WTC11 (cell line): Measurements from ENCODE around the gene CCDC39. TPM values are rescaled to one million over a fixed set of nuclear protein-coding genes. Genes with fewer than 3 reads are reported as not detected.

Source experiments
- ATAC-seq: fragments of 200-7000 bp; cut with Tn5 transposase; 2 replicates; pipeline ENCODE4 v1.10.0; 2021; ENCODE audit warnings: mild to moderate bottlenecking, moderate library complexity
- CTCF ChIA-PET: fragments of 300-600 bp; sonication (Branson Sonifier 250); formaldehyde crosslinking; loops from one replicate; lab custom pipeline; 2021; ENCODE audit warnings: antibody characterized with exemption; lab: Charles Lee
- POLR2A ChIA-PET: fragments of 350-600 bp; sonication (Branson Sonifier 250); formaldehyde crosslinking; loops from one replicate; lab custom pipeline; 2021; ENCODE audit warnings: antibody characterized with exemption; lab: Charles Lee
- DNase-seq: peaks from one replicate; pipeline ENCODE4 v3.0.0; 2021; ENCODE audit warnings: low spot score
- H3K27ac Mint-ChIP-seq: 2 replicates; pipeline ENCODE4 v1.8.0; 2021; ENCODE audit warnings: mixed read lengths
- H3K27me3 Mint-ChIP-seq: 2 replicates; pipeline ENCODE4 v1.8.0; 2021; ENCODE audit warnings: low read depth, mild to moderate bottlenecking, moderate library complexity, mixed read lengths
- H3K36me3 Mint-ChIP-seq: 2 replicates; pipeline ENCODE4 v1.8.0; 2021; ENCODE audit warnings: mixed read lengths
- H3K4me1 Mint-ChIP-seq: 2 replicates; pipeline ENCODE4 v1.8.0; 2022; ENCODE audit warnings: mixed read lengths
- H3K4me3 Mint-ChIP-seq: 2 replicates; pipeline ENCODE4 v1.8.0; 2021; ENCODE audit warnings: mild to moderate bottlenecking, moderate library complexity, mixed read lengths
- H3K9me3 Mint-ChIP-seq: 2 replicates; pipeline ENCODE4 v1.8.0; 2021; ENCODE audit warnings: mixed read lengths
- CBFB ChIP-seq: sonication (generic); formaldehyde crosslinking; IDR thresholded peaks from 2 replicates; pipeline ENCODE4 v1.8.1; 2022; ENCODE audit warnings: mild to moderate bottlenecking, low read depth, missing genetic modification reagents
- MXD4 ChIP-seq: fragments of 250-450 bp; sonication (Bioruptor Pico); IDR thresholded peaks from 2 replicates; pipeline ENCODE4 v1.8.0; 2021; ENCODE audit warnings: mild to moderate bottlenecking, moderate library complexity, borderline replicate concordance
- OVOL2 ChIP-seq: fragments of 250-450 bp; sonication (Bioruptor Pico); IDR thresholded peaks from 2 replicates; pipeline ENCODE4 v1.9.0; 2021; ENCODE audit warnings: mild to moderate bottlenecking, borderline replicate concordance
- SMAD3 ChIP-seq: sonication (generic); formaldehyde crosslinking; IDR thresholded peaks from 2 replicates; pipeline ENCODE4 v1.8.0; 2022; ENCODE audit warnings: missing genetic modification reagents, mild to moderate bottlenecking, borderline replicate concordance
- ZNF416 ChIP-seq: fragments of 250-450 bp; sonication (Bioruptor Pico); IDR thresholded peaks from 2 replicates; pipeline ENCODE4 v1.9.0; 2021; ENCODE audit warnings: mild to moderate bottlenecking, inconsistent platforms
- ZNF671 ChIP-seq: fragments of 250-450 bp; sonication (Bioruptor Pico); IDR thresholded peaks from 2 replicates; pipeline ENCODE4 v1.8.0; 2021; ENCODE audit warnings: mild to moderate bottlenecking
- total RNA-seq: library from RNA; stranded (reverse); gene quantifications from 3 replicates; pipeline ENCODE4 v1.2.3, GENCODE V29; 2021
- TF ChIP-seq, protein P1 (sequence below): fragments of 250-450 bp; sonication (Bioruptor Pico); IDR thresholded peaks from 2 replicates; pipeline ENCODE4 v1.9.0; 2021; ENCODE audit warnings: mild to moderate bottlenecking
- TF ChIP-seq, protein P2 (sequence below): sonication (generic); formaldehyde crosslinking; IDR thresholded peaks from 2 replicates; pipeline ENCODE4 v1.8.1; 2022; ENCODE audit warnings: low read depth, mild to moderate bottlenecking, moderate library complexity, missing genetic modification reagents, borderline replicate concordance
- TF ChIP-seq, protein P3 (sequence below): sonication (generic); formaldehyde crosslinking; IDR thresholded peaks from 2 replicates; pipeline ENCODE4 v1.8.0; 2022; ENCODE audit warnings: missing genetic modification reagents
- TF ChIP-seq, protein P4 (sequence below): sonication (generic); formaldehyde crosslinking; IDR thresholded peaks from 2 replicates; pipeline ENCODE4 v1.8.0; 2022; ENCODE audit warnings: mild to moderate bottlenecking, missing genetic modification reagents
- TF ChIP-seq, protein P5 (sequence below): sonication (generic); formaldehyde crosslinking; conservative IDR thresholded peaks from 2 replicates; pipeline ENCODE4 v1.8.1; 2022; ENCODE audit warnings: mild to moderate bottlenecking, missing genetic modification reagents
- TF ChIP-seq, protein P6 (sequence below): sonication (generic); formaldehyde crosslinking; IDR thresholded peaks from 2 replicates; pipeline ENCODE4 v1.8.1; 2022; ENCODE audit warnings: missing genetic modification reagents, borderline replicate concordance
- TF ChIP-seq, protein P7 (sequence below): sonication (generic); formaldehyde crosslinking; IDR thresholded peaks from 2 replicates; pipeline ENCODE4 v1.8.1; 2023; ENCODE audit warnings: mild to moderate bottlenecking, missing genetic modification reagents, moderate library complexity

Gene CCDC39
- total RNA-seq, 1 experiment from 2014 or later, result not detected

DNA sequence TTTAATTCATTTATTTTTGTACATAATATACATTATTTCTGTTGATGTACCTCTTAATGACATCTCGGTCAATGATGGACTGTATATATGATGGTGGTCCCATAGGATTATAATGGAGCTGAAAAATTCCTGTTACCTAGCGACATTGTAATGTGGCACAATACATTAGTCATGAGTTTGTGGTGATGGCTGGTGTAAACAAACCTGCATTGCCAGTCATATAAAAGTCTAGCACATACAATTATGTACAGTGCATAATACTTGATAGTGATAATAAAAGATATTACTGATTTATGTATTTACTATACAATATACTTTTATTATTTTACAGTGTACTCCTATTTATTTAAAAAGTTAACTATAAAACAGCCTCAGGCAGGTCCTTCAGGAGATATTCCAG is 62.2 kb downstream of the CCDC39 start:
- ChIA-PET CTCF (no interaction called here), POLR2A (no interaction called here)
- H3K4me3 Mint-ChIP-seq, result no peak overlapping the region
- no peaks in the 10 kb centered on the region for H3K27me3 Mint-ChIP-seq
- DNase-seq (no peak), ATAC-seq (no peak)
- H3K27ac Mint-ChIP-seq, result no peak overlapping the region
- no peaks in the 10 kb centered on the region for H3K9me3 Mint-ChIP-seq
- TF ChIP-seq, protein P1, sequence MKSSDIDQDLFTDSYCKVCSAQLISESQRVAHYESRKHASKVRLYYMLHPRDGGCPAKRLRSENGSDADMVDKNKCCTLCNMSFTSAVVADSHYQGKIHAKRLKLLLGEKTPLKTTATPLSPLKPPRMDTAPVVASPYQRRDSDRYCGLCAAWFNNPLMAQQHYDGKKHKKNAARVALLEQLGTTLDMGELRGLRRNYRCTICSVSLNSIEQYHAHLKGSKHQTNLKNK (CRISPR knock-in tag), result no peak
- TF ChIP-seq, protein P2, sequence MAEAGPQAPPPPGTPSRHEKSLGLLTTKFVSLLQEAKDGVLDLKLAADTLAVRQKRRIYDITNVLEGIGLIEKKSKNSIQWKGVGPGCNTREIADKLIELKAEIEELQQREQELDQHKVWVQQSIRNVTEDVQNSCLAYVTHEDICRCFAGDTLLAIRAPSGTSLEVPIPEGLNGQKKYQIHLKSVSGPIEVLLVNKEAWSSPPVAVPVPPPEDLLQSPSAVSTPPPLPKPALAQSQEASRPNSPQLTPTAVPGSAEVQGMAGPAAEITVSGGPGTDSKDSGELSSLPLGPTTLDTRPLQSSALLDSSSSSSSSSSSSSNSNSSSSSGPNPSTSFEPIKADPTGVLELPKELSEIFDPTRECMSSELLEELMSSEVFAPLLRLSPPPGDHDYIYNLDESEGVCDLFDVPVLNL, result no peak
- TF ChIP-seq SMAD3 (CRISPR knock-in tag), result no peak
- peaks cover 10% of the 10 kb centered on the region for H3K36me3 Mint-ChIP-seq
- no peaks in the 10 kb centered on the region for H3K4me1 Mint-ChIP-seq

DNA sequence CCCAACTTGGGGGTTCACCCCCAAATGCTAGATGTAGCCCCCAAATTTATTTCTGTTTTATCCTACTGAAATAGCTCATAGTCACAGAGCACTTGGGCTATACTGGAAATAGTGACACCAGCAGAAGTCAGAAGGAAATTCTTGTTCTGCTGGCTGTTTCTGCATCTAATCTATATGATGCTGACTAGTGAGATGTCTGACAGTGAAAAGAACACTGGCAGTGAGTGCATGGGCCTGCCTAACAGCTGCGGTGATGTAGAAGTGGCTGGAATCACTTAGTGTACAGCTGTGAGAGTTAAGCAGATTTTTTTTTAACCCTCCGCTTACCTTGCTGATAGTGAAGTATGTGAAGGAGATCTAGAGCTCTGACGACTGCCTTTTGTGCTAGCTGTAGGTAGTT is 63.3 kb downstream of the CCDC39 start:
- no peak overlapping the region for H3K27ac Mint-ChIP-seq
- ChIA-PET POLR2A (no interaction called here), CTCF (interaction anchor here (1.3 kb wide), 1 partner anchor 9 kb away, joined by 4 read pairs; no protein-coding TSS in a partner anchor)
- TF ChIP-seq, protein P3, sequence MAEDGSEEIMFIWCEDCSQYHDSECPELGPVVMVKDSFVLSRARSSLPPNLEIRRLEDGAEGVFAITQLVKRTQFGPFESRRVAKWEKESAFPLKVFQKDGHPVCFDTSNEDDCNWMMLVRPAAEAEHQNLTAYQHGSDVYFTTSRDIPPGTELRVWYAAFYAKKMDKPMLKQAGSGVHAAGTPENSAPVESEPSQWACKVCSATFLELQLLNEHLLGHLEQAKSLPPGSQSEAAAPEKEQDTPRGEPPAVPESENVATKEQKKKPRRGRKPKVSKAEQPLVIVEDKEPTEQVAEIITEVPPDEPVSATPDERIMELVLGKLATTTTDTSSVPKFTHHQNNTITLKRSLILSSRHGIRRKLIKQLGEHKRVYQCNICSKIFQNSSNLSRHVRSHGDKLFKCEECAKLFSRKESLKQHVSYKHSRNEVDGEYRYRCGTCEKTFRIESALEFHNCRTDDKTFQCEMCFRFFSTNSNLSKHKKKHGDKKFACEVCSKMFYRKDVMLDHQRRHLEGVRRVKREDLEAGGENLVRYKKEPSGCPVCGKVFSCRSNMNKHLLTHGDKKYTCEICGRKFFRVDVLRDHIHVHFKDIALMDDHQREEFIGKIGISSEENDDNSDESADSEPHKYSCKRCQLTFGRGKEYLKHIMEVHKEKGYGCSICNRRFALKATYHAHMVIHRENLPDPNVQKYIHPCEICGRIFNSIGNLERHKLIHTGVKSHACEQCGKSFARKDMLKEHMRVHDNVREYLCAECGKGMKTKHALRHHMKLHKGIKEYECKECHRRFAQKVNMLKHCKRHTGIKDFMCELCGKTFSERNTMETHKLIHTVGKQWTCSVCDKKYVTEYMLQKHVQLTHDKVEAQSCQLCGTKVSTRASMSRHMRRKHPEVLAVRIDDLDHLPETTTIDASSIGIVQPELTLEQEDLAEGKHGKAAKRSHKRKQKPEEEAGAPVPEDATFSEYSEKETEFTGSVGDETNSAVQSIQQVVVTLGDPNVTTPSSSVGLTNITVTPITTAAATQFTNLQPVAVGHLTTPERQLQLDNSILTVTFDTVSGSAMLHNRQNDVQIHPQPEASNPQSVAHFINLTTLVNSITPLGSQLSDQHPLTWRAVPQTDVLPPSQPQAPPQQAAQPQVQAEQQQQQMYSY (CRISPR knock-in tag), result no peak
- TF ChIP-seq, protein P4, sequence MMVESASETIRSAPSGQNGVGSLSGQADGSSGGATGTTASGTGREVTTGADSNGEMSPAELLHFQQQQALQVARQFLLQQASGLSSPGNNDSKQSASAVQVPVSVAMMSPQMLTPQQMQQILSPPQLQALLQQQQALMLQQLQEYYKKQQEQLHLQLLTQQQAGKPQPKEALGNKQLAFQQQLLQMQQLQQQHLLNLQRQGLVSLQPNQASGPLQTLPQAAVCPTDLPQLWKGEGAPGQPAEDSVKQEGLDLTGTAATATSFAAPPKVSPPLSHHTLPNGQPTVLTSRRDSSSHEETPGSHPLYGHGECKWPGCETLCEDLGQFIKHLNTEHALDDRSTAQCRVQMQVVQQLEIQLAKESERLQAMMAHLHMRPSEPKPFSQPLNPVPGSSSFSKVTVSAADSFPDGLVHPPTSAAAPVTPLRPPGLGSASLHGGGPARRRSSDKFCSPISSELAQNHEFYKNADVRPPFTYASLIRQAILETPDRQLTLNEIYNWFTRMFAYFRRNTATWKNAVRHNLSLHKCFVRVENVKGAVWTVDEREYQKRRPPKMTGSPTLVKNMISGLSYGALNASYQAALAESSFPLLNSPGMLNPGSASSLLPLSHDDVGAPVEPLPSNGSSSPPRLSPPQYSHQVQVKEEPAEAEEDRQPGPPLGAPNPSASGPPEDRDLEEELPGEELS (CRISPR knock-in tag), result no peak
- no peak for TF ChIP-seq ZNF671
- TF ChIP-seq, protein P5, sequence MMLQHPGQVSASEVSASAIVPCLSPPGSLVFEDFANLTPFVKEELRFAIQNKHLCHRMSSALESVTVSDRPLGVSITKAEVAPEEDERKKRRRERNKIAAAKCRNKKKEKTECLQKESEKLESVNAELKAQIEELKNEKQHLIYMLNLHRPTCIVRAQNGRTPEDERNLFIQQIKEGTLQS, result no peak
- TF ChIP-seq, protein P6, sequence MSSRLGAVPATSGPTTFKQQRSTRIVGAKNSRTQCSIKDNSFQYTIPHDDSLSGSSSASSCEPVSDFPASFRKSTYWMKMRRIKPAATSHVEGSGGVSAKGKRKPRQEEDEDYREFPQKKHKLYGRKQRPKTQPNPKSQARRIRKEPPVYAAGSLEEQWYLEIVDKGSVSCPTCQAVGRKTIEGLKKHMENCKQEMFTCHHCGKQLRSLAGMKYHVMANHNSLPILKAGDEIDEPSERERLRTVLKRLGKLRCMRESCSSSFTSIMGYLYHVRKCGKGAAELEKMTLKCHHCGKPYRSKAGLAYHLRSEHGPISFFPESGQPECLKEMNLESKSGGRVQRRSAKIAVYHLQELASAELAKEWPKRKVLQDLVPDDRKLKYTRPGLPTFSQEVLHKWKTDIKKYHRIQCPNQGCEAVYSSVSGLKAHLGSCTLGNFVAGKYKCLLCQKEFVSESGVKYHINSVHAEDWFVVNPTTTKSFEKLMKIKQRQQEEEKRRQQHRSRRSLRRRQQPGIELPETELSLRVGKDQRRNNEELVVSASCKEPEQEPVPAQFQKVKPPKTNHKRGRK (CRISPR knock-in tag), result no peak
- no peak for TF ChIP-seq MXD4 (CRISPR knock-in tag)
- no peak for TF ChIP-seq ZNF416 (CRISPR knock-in tag)
- TF ChIP-seq CBFB (CRISPR knock-in tag), result no peak
- no peak for TF ChIP-seq OVOL2 (CRISPR knock-in tag)
- TF ChIP-seq, protein P7, sequence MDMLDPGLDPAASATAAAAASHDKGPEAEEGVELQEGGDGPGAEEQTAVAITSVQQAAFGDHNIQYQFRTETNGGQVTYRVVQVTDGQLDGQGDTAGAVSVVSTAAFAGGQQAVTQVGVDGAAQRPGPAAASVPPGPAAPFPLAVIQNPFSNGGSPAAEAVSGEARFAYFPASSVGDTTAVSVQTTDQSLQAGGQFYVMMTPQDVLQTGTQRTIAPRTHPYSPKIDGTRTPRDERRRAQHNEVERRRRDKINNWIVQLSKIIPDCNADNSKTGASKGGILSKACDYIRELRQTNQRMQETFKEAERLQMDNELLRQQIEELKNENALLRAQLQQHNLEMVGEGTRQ (CRISPR knock-in tag), result no peak
- peaks cover 16% of the 10 kb centered on the region for H3K36me3 Mint-ChIP-seq
- no peak for ATAC-seq
- H3K9me3 Mint-ChIP-seq, result no peaks in the 10 kb centered on the region
- no peak for DNase-seq
- no peak overlapping the region for H3K4me3 Mint-ChIP-seq
- H3K4me1 Mint-ChIP-seq, result no peaks in the 10 kb centered on the region
- no peaks in the 10 kb centered on the region for H3K27me3 Mint-ChIP-seq
